K562 (cell line): Measurements from ENCODE around the gene KLF2.

Source experiments
- CHD1 ChIP-seq: fragments of 200-600 bp; sonication (generic); IDR thresholded peaks from one replicate; pipeline ENCODE4 v1.6.1; 2012; ENCODE audit warnings: mild to moderate bottlenecking, moderate library complexity, low read length, inconsistent platforms
- CREM ChIP-seq: IDR thresholded peaks from 2 replicates; pipeline ENCODE4 v1.6.1; 2014; ENCODE audit warnings: antibody characterized with exemption, low read depth
- EP300 ChIP-seq: IDR thresholded peaks from 2 replicates; pipeline ENCODE4 v1.6.1; 2012; ENCODE audit warnings: low read length, improper control_type of control experiment
- HDAC2 ChIP-seq: fragments of 450-650 bp; IDR thresholded peaks from 2 replicates; pipeline ENCODE4 v1.6.1; 2016; ENCODE audit warnings: mild to moderate bottlenecking
- NRF1 ChIP-seq, 2 experiments: fragments of 450-650 bp; IDR thresholded peaks in 1 of 2; conservative IDR thresholded peaks in 1 of 2; 2 replicates each; pipeline ENCODE4 v1.6.1; 2014; ENCODE audit warnings: mild to moderate bottlenecking in 2 of 2
- PML ChIP-seq: IDR thresholded peaks from 2 replicates; pipeline ENCODE4 v1.6.1; 2012; ENCODE audit warnings: low read length, inconsistent platforms
- PRDM10 ChIP-seq: fragments of 450-650 bp; IDR thresholded peaks from 2 replicates; pipeline ENCODE4 v1.6.1; 2018; ENCODE audit not compliant: partially characterized antibody
- SMARCC2 ChIP-seq: fragments of 450-650 bp; IDR thresholded peaks from 2 replicates; pipeline ENCODE4 v1.6.1; 2017; ENCODE audit warnings: antibody characterized with exemption, moderate library complexity, mild to moderate bottlenecking, low read depth
- TARDBP ChIP-seq: fragments of 450-650 bp; IDR thresholded peaks from 2 replicates; pipeline ENCODE4 v1.6.1; 2016
- ZSCAN29 ChIP-seq: fragments of 450-650 bp; IDR thresholded peaks from 2 replicates; pipeline ENCODE4 v1.6.1; 2017
- TF ChIP-seq, protein P1 (sequence below): sonication (generic); formaldehyde crosslinking; IDR thresholded peaks from 2 replicates; pipeline ENCODE4 v1.5.0; 2020; ENCODE audit warnings: missing genetic modification reagents
- TF ChIP-seq, protein P2 (sequence below): sonication (generic); formaldehyde crosslinking; IDR thresholded peaks from 2 replicates; pipeline ENCODE4 v1.8.1; 2023; ENCODE audit warnings: mild to moderate bottlenecking, missing genetic modification reagents

- TF ChIP-seq CREM (no peak), TARDBP (no peak), PRDM10 (no peak), CHD1 (no peak), ZSCAN29 (no peak), SMARCC2 (no peak), EP300 (no peak), PML (no peak), HDAC2 (no peak), NRF1 (conservative IDR thresholded peaks at IDR 0.05 in 1 of 2, IDR thresholded peaks at IDR 0.05 in 1 of 2) (no peak)
- TF ChIP-seq, protein P1, sequence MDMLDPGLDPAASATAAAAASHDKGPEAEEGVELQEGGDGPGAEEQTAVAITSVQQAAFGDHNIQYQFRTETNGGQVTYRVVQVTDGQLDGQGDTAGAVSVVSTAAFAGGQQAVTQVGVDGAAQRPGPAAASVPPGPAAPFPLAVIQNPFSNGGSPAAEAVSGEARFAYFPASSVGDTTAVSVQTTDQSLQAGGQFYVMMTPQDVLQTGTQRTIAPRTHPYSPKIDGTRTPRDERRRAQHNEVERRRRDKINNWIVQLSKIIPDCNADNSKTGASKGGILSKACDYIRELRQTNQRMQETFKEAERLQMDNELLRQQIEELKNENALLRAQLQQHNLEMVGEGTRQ (CRISPR knock-in tag): no peak
- TF ChIP-seq, protein P2, sequence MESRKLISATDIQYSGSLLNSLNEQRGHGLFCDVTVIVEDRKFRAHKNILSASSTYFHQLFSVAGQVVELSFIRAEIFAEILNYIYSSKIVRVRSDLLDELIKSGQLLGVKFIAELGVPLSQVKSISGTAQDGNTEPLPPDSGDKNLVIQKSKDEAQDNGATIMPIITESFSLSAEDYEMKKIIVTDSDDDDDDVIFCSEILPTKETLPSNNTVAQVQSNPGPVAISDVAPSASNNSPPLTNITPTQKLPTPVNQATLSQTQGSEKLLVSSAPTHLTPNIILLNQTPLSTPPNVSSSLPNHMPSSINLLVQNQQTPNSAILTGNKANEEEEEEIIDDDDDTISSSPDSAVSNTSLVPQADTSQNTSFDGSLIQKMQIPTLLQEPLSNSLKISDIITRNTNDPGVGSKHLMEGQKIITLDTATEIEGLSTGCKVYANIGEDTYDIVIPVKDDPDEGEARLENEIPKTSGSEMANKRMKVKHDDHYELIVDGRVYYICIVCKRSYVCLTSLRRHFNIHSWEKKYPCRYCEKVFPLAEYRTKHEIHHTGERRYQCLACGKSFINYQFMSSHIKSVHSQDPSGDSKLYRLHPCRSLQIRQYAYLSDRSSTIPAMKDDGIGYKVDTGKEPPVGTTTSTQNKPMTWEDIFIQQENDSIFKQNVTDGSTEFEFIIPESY (CRISPR knock-in tag): no peak
These were observed 42.6 kb downstream of the KLF2 start for GRCh38 chr19:16367261-16367683.
